SK-MEL-5 (cell line): ENCODE data around the gene CNNM3. TPM values are rescaled to one million over a fixed set of nuclear protein-coding genes. Genes with fewer than 3 reads are reported as not detected.

ENCODE experiments used
- DNase-seq: peaks from one replicate; pipeline ENCODE4 v3.0.0-alpha.2; 2016; ENCODE audit warnings: low read depth, low spot score
- in situ Hi-C: cut with HindIII; loops from 2 replicates; pipeline ENCODE4 v1.10.0; 2016; ENCODE audit warnings: low sequenced_read_pairs, high pct_unique_total_duplicates, low pct_unique_long_range_greater_than_20kb
- small RNA-seq, 2 experiments: library from RNA; depleted of rRNA; stranded (forward); fragments of <200 nt; gene quantifications; one replicate each; pipeline ENCODE3, GENCODE V24; 2014
- total RNA-seq: library from RNA; depleted of rRNA; stranded (reverse); fragments of >200 nt; shearing (Covaris generic); gene quantifications from 2 replicates; pipeline ENCODE4 v1.2.3, GENCODE V29; 2014; rRNA removed

Gene CNNM3
- total RNA-seq, 1 experiment from 2014 or later = 4.3 TPM

DNA sequence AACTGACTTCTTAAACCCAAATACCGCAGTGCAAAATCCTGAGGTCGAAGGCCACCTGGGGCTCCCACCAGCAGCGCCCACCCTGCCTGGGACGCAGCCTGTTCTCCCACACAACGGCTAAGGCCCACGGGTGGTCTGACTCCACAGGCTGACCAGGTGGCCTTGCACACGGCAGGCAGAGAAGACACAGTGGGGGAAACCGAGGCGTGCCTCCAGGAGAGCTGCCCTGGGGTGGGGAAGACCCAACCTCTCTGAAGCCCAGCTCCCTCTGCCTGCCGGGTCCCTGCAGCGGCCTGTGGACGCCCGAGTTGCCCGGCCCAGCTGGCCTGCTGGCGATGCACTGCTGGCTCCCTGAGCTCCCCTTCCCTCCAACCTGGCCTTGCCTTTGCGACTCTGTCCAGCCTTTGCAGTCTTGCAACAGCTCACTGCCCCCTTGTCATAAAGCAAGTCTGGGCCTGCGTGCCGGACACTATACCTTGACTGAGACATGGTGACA is 63.5 kb downstream of the CNNM3 start:
- in situ Hi-C loops = no loop called here
- no peak for DNase-seq

GRCh38 chr2:96880891-96881273 is 64.8 kb downstream of the CNNM3 start:
- in situ Hi-C loops = no loop called here
- no peak for DNase-seq

DNA sequence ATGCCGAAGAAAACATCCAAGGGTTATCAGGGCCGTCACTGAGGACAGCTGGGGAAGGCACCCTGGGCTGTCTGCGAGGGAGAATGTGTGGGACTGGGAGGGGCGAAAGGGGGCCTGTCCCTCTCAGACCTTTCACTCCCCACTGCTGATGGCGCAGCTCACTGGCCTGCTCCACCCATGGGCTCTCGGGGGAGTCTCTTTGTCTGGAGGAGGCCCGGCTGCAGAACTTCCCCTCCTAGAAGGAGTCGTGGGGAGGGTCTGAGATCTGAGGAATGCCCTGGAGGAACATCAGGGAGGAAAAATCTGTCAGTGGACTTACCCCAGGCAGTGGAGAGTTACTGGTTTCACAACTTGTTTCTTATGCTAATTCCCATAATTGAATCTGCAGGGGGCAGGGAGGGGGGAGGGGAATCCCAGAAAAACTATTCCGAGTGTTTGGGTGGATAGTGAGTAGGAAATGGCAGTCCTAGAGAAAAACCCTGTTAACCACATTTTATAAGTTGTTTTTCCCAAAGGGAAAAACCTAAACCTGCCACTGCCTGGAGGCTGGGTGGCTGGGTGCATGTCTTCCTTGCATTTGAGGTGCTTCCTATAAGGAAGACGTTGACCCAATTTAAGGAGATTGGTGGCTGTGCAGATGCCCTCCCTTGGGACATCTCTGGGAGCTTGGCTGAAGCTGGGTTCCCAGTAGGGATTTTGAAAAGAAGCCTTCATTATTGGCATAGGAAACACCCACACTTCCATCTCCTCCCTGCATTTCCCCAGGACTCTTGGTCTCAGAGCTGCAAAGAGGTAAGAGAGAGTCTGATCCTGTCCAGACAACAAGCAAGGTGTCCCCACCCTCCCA is 65.5 kb downstream of the CNNM3 start:
- no peak for DNase-seq
- in situ Hi-C loops = no loop called here

GRCh38 chr2:96882230-96882629 is 66.2 kb downstream of the CNNM3 start:
- DNase-seq = no peak
- in situ Hi-C loops = no loop called here

DNA sequence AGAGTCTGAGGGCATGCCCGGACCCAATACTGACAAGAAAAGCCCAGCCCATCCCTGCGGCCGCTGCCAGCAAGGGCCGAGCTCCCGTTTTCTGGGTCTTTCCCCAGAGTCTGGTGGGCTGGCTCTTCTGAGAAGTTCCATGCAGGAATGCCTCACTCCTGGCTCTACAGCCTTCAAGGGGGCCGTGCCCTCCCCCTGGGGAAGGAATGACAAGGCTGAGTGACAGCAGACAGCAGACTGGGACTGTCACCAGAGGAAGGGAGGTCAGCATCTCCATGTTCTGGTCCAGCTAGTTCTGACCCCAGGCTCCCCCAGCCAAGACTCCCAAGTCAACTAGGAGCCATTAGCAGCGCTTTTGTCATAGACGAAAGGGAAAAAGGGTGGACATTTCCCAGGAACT is 66.8 kb downstream of the CNNM3 start:
- no peak for DNase-seq
- in situ Hi-C loops = no loop called here

DNA sequence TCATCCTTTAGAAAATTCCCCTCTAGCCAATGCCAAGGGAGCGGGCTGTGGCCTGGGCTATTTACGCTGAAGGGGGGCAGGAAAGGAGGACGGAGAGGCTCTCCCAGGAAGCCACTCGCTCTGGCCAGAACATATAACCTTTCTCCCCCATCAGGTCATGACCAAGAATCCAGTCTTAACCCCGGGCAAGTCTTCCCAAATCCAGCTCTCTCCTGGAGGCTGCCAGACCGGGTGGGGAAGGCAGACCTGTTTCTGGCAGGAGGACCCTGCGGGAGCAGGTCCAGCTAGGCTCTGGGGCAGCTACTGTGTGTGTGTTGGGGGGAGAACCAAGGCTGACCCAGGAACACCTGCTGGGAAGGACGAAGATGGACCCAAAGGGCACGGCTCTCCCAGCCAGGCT is 67.2 kb downstream of the CNNM3 start:
- no peak for DNase-seq
- in situ Hi-C loops = no loop called here

Small RNA genes lying within 50 kb of the gene (small RNA-seq; reads per million reads assigned to genes)
- gene MIR3127 = 0 to 0.43 reads per million in 2 experiments

Other genes with a start within 250 kb of the CNNM3 start
- 20.5 and 22.3 TPM in 2 replicates for gene KANSL3, start 178.0 kb upstream of the CNNM3 start, total RNA-seq
- gene FER1L5, start 173.5 kb upstream of the CNNM3 start, total RNA-seq = not detected in 2 replicates
- gene LMAN2L, start 76.2 kb upstream of the CNNM3 start, total RNA-seq = 20.1 and 21.9 TPM in 2 replicates
- 1.7 and 2.9 TPM in 2 replicates for gene CNNM4, start 55.4 kb upstream of the CNNM3 start, total RNA-seq
- 1.8 and 4.0 TPM in 2 replicates for gene ANKRD23, start 27.8 kb downstream of the CNNM3 start, total RNA-seq
- gene ANKRD39, start 41.7 kb downstream of the CNNM3 start, total RNA-seq = 10.1 and 14.0 TPM in 2 replicates
- 42.7 and 51.4 TPM in 2 replicates for gene SEMA4C, start 53.8 kb downstream of the CNNM3 start, total RNA-seq
- gene FAM178B, start 170.3 kb downstream of the CNNM3 start, total RNA-seq = 8.3 and 10.9 TPM in 2 replicates